ENCODE measurements around the gene RAB18. TPM values are rescaled to one million over a fixed set of nuclear protein-coding genes. Genes with fewer than 3 reads are reported as not detected.
"Not testable (repeated sequence)": the region's sequence is repeated elsewhere in the genome, so short reads cannot be mapped to it uniquely, and the experiment has no call there.

The RAB18 gene
- total RNA-seq, 6 experiments from 2014 or later = 25.6 to 66.1 (median 53.3) TPM

DNA sequence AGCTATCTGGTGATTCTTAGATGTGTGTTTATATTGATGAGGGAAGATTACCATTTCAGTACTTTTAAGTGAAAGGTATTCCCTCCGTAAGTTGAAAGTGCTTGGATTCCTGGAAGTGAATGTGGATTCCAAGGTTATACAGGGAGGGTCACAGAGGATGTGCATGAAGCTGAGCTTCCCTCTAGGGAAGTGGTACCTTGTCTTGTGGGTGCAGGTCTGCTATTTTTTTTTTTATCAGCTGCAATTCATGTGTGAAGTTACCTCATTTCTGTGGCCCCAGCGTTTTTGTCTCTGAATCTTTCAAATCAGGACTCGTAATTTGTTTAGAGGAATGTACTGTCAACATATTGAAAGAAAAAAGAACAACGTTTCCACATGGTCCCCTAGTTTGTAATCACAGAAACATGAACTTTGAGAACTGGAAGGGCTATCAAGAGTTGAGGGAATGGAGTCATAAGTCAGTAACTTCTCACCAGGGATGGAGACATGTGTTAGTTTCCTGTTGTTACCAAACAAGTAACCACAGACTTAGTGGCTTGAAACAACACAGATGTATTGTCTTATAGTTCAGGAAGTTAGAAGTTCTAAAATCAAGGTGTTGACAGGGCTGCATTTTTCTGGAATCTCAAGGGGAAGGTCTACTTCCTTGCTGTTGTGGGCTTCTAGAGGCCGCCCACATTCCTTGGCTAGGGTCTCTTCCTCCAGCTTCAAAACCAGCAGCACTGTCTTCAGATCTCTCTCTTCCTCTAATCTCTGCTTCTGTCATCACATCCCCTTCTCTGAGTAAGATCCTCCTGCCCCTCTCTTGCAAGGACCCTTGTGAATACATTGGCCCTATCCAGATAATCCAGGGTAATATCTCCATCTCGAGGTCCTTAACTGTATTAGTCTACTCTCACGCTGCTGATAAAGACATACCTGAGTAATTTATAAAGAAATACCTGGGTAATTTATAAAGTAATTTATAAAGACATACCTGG, 64.4 kb downstream of the RAB18 start:
- WGBS (ENCODE audit: insufficient coverage, low coverage, low lambda C conversion rate, missing lambda C conversion rate) = 62% methylated on average over 6 of the region's 7 CpGs
- H3K36me3 ChIP-seq = no peaks in the 10 kb centered on the region
- no peak for ATAC-seq
- no peak for TF ChIP-seq POLR2A (IDR thresholded peaks at IDR 0.05)
- TF ChIP-seq, protein P1, sequence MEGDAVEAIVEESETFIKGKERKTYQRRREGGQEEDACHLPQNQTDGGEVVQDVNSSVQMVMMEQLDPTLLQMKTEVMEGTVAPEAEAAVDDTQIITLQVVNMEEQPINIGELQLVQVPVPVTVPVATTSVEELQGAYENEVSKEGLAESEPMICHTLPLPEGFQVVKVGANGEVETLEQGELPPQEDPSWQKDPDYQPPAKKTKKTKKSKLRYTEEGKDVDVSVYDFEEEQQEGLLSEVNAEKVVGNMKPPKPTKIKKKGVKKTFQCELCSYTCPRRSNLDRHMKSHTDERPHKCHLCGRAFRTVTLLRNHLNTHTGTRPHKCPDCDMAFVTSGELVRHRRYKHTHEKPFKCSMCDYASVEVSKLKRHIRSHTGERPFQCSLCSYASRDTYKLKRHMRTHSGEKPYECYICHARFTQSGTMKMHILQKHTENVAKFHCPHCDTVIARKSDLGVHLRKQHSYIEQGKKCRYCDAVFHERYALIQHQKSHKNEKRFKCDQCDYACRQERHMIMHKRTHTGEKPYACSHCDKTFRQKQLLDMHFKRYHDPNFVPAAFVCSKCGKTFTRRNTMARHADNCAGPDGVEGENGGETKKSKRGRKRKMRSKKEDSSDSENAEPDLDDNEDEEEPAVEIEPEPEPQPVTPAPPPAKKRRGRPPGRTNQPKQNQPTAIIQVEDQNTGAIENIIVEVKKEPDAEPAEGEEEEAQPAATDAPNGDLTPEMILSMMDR (IDR thresholded peaks at IDR 0.05) = no peak
- no peaks in the 10 kb centered on the region for H3K9me3 ChIP-seq
- no peaks in the 10 kb centered on the region for H3K4me1 ChIP-seq
- no peak for DNase-seq
- no peak overlapping the region for H3K4me3 ChIP-seq
- no peaks in the 10 kb centered on the region for H3K27me3 ChIP-seq
- H3K27ac ChIP-seq = no peak overlapping the region
- intact Hi-C loops (cut with DNase I) = no loop called here

GRCh38 chr10:27569946-27570345, 65.8 kb downstream of the RAB18 start:
- no peaks in the 10 kb centered on the region for H3K27me3 ChIP-seq
- H3K4me1 ChIP-seq = no peaks in the 10 kb centered on the region
- TF ChIP-seq, protein P1 (IDR thresholded peaks at IDR 0.05) = no peak
- no peak for TF ChIP-seq POLR2A (IDR thresholded peaks at IDR 0.05)
- no peak overlapping the region for H3K4me3 ChIP-seq
- WGBS (ENCODE audit: insufficient coverage, low coverage, low lambda C conversion rate, missing lambda C conversion rate) = 94% methylated on average over 4 of the region's 4 CpGs
- ATAC-seq = no peak
- no peak for DNase-seq
- H3K36me3 ChIP-seq = no peaks in the 10 kb centered on the region
- intact Hi-C loops (cut with DNase I) = no loop called here
- H3K27ac ChIP-seq = no peak overlapping the region
- no peaks in the 10 kb centered on the region for H3K9me3 ChIP-seq

- H3K27ac ChIP-seq; ATAC-seq; intact Hi-C loops (cut with DNase I); H3K27me3 ChIP-seq; DNase-seq; H3K9me3 ChIP-seq; H3K4me1 ChIP-seq; H3K36me3 ChIP-seq; H3K4me3 ChIP-seq: not testable (repeated sequence)
- 80% methylated on average over 5 of the region's 5 CpGs for WGBS (ENCODE audit: insufficient coverage, low coverage, low lambda C conversion rate, missing lambda C conversion rate)
These were observed 72.9 kb downstream of the RAB18 start for GRCh38 chr10:27577038-27577437.

- H3K36me3 ChIP-seq = no peaks in the 10 kb centered on the region
- no peak overlapping the region for H3K27ac ChIP-seq
- DNase-seq (no peak), ATAC-seq (no peak)
- no peaks in the 10 kb centered on the region for H3K9me3 ChIP-seq
- H3K4me1 ChIP-seq = no peaks in the 10 kb centered on the region
- no peak overlapping the region for H3K4me3 ChIP-seq
- no peaks in the 10 kb centered on the region for H3K27me3 ChIP-seq
- TF ChIP-seq, protein P1 (IDR thresholded peaks at IDR 0.05) = no peak
- TF ChIP-seq POLR2A (IDR thresholded peaks at IDR 0.05) = no peak
- intact Hi-C loops (cut with DNase I) = no loop called here
- WGBS (ENCODE audit: insufficient coverage, low coverage, low lambda C conversion rate, missing lambda C conversion rate) = 53% methylated on average over 3 of the region's 4 CpGs
These were observed 74.2 kb downstream of the RAB18 start for GRCh38 chr10:27578316-27578715.

GRCh38 chr10:27581225-27581624, 77.1 kb downstream of the RAB18 start:
- Histone ChIP-seq H3K4me1 (no peaks in the 10 kb centered on the region), H3K9me3 (no peaks in the 10 kb centered on the region), H3K27ac (no peak overlapping the region), H3K36me3 (no peaks in the 10 kb centered on the region), H3K27me3 (no peaks in the 10 kb centered on the region), H3K4me3 (no peak overlapping the region)
- DNase-seq (no peak), ATAC-seq (no peak)
- WGBS (ENCODE audit: insufficient coverage, low coverage, low lambda C conversion rate, missing lambda C conversion rate) = 75% methylated on average over 4 of the region's 4 CpGs
- TF ChIP-seq POLR2A (IDR thresholded peaks at IDR 0.05) = no peak
- TF ChIP-seq, protein P1 (IDR thresholded peaks at IDR 0.05) = no peak
- intact Hi-C loops (cut with DNase I) = no loop called here

Measured in right lobe of liver (tissue), 6 donors.